ENCODE results near the gene PDE8B.
"Not testable (repeated sequence)": the region's sequence is repeated elsewhere in the genome, so short reads cannot be mapped to it uniquely, and the experiment has no call there.

Gene PDE8B

GRCh38 chr5:77380636-77381035 lies 170.2 kb downstream of the PDE8B start:
- DNase-seq (ENCODE audit: low spot score) = no peak
- TF ChIP-seq, protein P1, sequence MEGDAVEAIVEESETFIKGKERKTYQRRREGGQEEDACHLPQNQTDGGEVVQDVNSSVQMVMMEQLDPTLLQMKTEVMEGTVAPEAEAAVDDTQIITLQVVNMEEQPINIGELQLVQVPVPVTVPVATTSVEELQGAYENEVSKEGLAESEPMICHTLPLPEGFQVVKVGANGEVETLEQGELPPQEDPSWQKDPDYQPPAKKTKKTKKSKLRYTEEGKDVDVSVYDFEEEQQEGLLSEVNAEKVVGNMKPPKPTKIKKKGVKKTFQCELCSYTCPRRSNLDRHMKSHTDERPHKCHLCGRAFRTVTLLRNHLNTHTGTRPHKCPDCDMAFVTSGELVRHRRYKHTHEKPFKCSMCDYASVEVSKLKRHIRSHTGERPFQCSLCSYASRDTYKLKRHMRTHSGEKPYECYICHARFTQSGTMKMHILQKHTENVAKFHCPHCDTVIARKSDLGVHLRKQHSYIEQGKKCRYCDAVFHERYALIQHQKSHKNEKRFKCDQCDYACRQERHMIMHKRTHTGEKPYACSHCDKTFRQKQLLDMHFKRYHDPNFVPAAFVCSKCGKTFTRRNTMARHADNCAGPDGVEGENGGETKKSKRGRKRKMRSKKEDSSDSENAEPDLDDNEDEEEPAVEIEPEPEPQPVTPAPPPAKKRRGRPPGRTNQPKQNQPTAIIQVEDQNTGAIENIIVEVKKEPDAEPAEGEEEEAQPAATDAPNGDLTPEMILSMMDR (IDR thresholded peaks at IDR 0.05; ENCODE audit: extremely low read depth, missing control alignments) = no peak

- DNase-seq (ENCODE audit: low spot score) = not testable (repeated sequence)
Measured at GRCh38 chr5:77383336-77383735, 172.9 kb downstream of the PDE8B start.

DNA sequence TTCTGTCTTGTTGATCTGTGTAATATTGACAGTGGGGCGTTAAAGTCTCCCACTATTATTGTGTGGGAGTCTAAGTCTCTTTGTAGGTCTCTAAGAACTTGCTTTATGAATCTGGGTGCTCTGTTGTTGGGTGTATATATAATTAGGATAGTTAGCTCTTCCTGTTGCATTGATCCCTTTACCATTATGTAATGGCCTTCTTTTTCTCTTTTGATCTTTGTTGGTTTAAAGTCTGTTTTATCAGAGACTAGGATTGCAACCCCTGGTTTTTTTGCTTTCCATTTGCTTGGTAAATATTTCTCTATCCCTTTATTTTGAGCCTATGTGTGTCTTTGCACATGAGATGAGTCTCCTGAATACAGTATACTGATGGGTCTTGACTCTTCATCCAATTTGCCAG lies 175.9 kb downstream of the PDE8B start:
- DNase-seq (ENCODE audit: low spot score) = not testable (repeated sequence)

GRCh38 chr5:77389746-77390145 lies 179.3 kb downstream of the PDE8B start:
- no peak for DNase-seq (ENCODE audit: low spot score)
- TF ChIP-seq, protein P1 (IDR thresholded peaks at IDR 0.05; ENCODE audit: extremely low read depth, missing control alignments) = no peak

GRCh38 chr5:77390221-77390620 lies 179.7 kb downstream of the PDE8B start:
- TF ChIP-seq, protein P1 (IDR thresholded peaks at IDR 0.05; ENCODE audit: extremely low read depth, missing control alignments) = no peak
- no peak for DNase-seq (ENCODE audit: low spot score)

DNA sequence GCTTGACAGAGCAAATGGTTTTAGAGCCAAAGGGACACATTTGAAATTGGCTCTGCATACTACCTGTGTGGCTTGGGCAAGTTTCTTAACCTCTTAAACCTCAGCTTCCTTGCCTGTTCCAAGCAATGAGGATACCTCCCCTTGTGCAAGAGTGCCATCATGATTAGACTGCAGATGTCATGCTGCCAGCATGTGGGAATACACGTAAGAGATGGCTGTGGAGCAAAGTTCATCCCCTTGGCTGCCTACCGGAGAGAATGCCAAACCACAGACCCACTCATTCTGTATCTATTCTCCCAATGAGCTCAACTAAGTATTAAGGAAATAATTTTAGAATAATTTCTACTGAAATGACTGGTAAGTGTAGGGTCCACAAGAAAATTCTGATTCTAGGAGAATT lies 180.3 kb downstream of the PDE8B start:
- TF ChIP-seq, protein P1 (IDR thresholded peaks at IDR 0.05; ENCODE audit: extremely low read depth, missing control alignments) = no peak
- no peak for DNase-seq (ENCODE audit: low spot score)

DNA sequence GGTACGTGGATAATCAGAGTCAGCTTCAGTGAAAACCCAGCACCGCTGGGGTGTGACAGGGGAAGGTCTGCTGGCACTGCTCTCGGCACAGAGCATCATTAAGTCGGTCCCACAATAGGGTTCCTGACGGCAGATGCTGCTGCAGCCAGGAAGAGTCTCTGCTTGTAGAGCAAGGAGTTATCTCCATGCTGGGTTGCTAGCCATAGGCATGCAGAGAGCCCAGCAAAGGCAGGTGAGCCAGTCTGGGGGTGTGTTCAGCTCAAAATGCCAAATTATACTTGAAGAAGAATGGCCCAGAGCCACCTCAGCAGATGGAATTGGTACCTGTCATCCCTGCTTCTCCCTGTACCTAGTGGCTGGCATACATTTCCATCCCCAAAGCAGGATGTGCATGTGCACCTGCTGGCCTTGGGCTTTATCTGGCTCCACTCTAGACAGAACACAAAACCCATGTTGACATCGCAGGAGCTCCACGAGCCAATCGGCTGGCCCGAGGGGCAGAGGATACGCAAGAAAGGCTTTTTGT lies 180.8 kb downstream of the PDE8B start:
- TF ChIP-seq, protein P1 (IDR thresholded peaks at IDR 0.05; ENCODE audit: extremely low read depth, missing control alignments) = no peak
- no peak for DNase-seq (ENCODE audit: low spot score)

GRCh38 chr5:77394064-77394715 lies 183.7 kb downstream of the PDE8B start:
- no peak for DNase-seq (ENCODE audit: low spot score)

More at GRCh38 chr5:77394064-77394715, 183.7 kb downstream of the PDE8B start:
- TF ChIP-seq, protein P1 (IDR thresholded peaks at IDR 0.05; ENCODE audit: extremely low read depth, missing control alignments) = no peak
